Chondrocyte (in vitro differentiated cells): ENCODE data around the gene LMAN1. TPM values are rescaled to one million over a fixed set of nuclear protein-coding genes. Genes with fewer than 3 reads are reported as not detected.

ENCODE experiments used
- DNase-seq: peaks from one replicate; pipeline ENCODE4 v3.0.0; 2021; ENCODE audit warnings: mixed read lengths, low spot score
- H3K27ac Mint-ChIP-seq: one replicate; pipeline ENCODE4 v1.8.0; 2021; ENCODE audit warnings: mild to moderate bottlenecking, moderate library complexity, mixed read lengths; ENCODE audit not compliant: unreplicated experiment
- H3K27me3 Mint-ChIP-seq: 2 replicates; pipeline ENCODE4 v1.8.0; 2021; ENCODE audit warnings: low read depth, mixed read lengths
- H3K36me3 Mint-ChIP-seq: 2 replicates; pipeline ENCODE4 v1.8.0; 2021; ENCODE audit warnings: low read depth, mixed read lengths
- H3K4me1 Mint-ChIP-seq: 2 replicates; pipeline ENCODE4 v1.8.0; 2021; ENCODE audit warnings: low read depth, mild to moderate bottlenecking, mixed read lengths
- H3K4me3 Mint-ChIP-seq: one replicate; pipeline ENCODE4 v1.8.0; 2021; ENCODE audit warnings: mild to moderate bottlenecking, moderate library complexity, mixed read lengths; ENCODE audit not compliant: unreplicated experiment
- H3K9me3 Mint-ChIP-seq: 2 replicates; pipeline ENCODE4 v1.8.0; 2021; ENCODE audit warnings: low read depth, mixed read lengths
- CTCF ChIP-seq: fragments of 200-600 bp; sonication (generic); IDR thresholded peaks from 2 replicates; pipeline ENCODE4 v1.5.0; 2021; ENCODE audit warnings: antibody characterized with exemption, mild to moderate bottlenecking, moderate library complexity
- total RNA-seq: library from RNA; stranded (reverse); gene quantifications from 3 replicates; pipeline ENCODE4 v1.2.1, GENCODE V29; 2021

LMAN1 gene
- total RNA-seq, 1 donor from 2014 or later, result 108 TPM

- no peaks in the 10 kb centered on the region for H3K9me3 Mint-ChIP-seq
- H3K27me3 Mint-ChIP-seq, result peaks cover 6% of the 10 kb centered on the region
- H3K36me3 Mint-ChIP-seq, result peaks cover 26% of the 10 kb centered on the region
- no peak for DNase-seq
- no peak overlapping the region for H3K27ac Mint-ChIP-seq
- TF ChIP-seq CTCF, result no peak
- no peaks in the 10 kb centered on the region for H3K4me1 Mint-ChIP-seq
- H3K4me3 Mint-ChIP-seq, result no peak overlapping the region
Measured at GRCh38 chr18:59323931-59324622, 35.0 kb downstream of the LMAN1 start.

GRCh38 chr18:59318460-59319050 lies 40.5 kb downstream of the LMAN1 start, which contains the start of gene CPLX4:
TSS of gene CPLX4 (minus strand) at chr18:59318649. CDS start at chr18:59318462, 187 bp downstream.
- DNase-seq, result no peak
- H3K9me3 Mint-ChIP-seq, result no peaks in the 10 kb centered on the region
- no peak within 1 kb of the TSS for H3K4me3 Mint-ChIP-seq
- H3K4me1 Mint-ChIP-seq, result no peaks in the 10 kb centered on the region
- no peak for TF ChIP-seq CTCF
- H3K36me3 Mint-ChIP-seq, result no peaks in the 10 kb centered on the region
- peaks cover 31% of the 10 kb centered on the region for H3K27me3 Mint-ChIP-seq
- H3K27ac Mint-ChIP-seq, result no peak within 1 kb of the TSS

GRCh38 chr18:59311631-59312030 lies 47.4 kb downstream of the LMAN1 start:
- Mint-ChIP-seq H3K4me1 (peaks cover 2% of the 10 kb centered on the region), H3K36me3 (no peaks in the 10 kb centered on the region), H3K27me3 (peaks cover 38% of the 10 kb centered on the region), H3K4me3 (no peak overlapping the region), H3K9me3 (no peaks in the 10 kb centered on the region), H3K27ac (no peak overlapping the region)
- no peak for DNase-seq
- no peak for TF ChIP-seq CTCF

DNA sequence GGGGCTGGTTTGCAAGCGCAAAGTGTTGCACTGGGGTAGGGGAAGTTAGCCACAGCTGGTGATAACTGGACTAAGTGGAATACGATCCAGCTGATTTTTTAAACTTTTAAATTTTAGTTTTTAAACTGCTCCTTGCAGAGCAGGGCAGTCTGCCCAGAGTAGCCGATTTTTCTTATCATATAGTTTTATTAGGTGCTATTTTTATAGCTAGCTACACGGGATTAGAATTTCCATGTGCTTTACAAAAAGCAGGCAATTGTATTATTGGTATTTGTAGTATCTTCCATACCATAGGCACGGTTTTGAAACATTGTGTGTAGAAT lies 50.2 kb downstream of the LMAN1 start:
- peak overlapping the region; percentile 55 for H3K4me3 Mint-ChIP-seq

More for the DNA sequence above, 50.2 kb downstream of the LMAN1 start:
- Mint-ChIP-seq H3K27me3 (peaks cover 44% of the 10 kb centered on the region), H3K9me3 (no peaks in the 10 kb centered on the region), H3K4me1 (peaks cover 2% of the 10 kb centered on the region), H3K36me3 (no peaks in the 10 kb centered on the region), H3K27ac (no peak overlapping the region)
- no peak for TF ChIP-seq CTCF
- DNase-seq, result no peak
